Heart left ventricle (tissue), 13 donors: ENCODE measurements around the gene WWOX.

Experiments
- POLR2A ChIP-seq, 2 donors: fragments of 450-650 bp; IDR thresholded peaks; one replicate each; pipeline ENCODE4 v1.6.1; 2017; ENCODE audit warnings: antibody characterized with exemption in 2 of 2, mild to moderate bottlenecking in 2 of 2, moderate library complexity in 2 of 2
- TF ChIP-seq, protein P1 (sequence below), 12 donors: fragments of 200-600 bp; sonication (generic) in 4 of 12; IDR thresholded peaks; one replicate each; pipeline versions ENCODE4 v1.5.0 to v1.8.0; 2018 to 2022; ENCODE audit warnings: antibody characterized with exemption in 12 of 12, mild to moderate bottlenecking in 5 of 12
- donor health status: ischemic (EF 13 %, LVEDD 7.1; RV severe dilation, severe dysfunction).
- donor health status: DM: no; HTN: yes; CAD: no.
- donor health status: DM: no; HTN: no; CAD: no.
- donor health status: ischemic (EF 25% LVEDD 6.9; RV normal size, moderate dysfunction).
- donor health status: ischemic (EF 25% LVEDD 5.7; RV mildly dilated, moderate dysfunction).
- donor health status: ischemic (EF 35%, LVEDD 5.7; RV mildly dilated, moderate dysfunction).
- donor health status: nonischemic (EF 11% LVEDD 7.7; RV severe dilation, severe dysfunction).
- donor health status: DM: yes; HTN: yes; CAD: no.
- donor health status: PGD.
- donor health status: ischemic (EF 29% LVEDD 5.4; RV normal size, mild dysfunction).
- donor health status: nonischemic (EF 23%, LVEDD 6.1; RV moderate dilation, normal function).

DNA sequence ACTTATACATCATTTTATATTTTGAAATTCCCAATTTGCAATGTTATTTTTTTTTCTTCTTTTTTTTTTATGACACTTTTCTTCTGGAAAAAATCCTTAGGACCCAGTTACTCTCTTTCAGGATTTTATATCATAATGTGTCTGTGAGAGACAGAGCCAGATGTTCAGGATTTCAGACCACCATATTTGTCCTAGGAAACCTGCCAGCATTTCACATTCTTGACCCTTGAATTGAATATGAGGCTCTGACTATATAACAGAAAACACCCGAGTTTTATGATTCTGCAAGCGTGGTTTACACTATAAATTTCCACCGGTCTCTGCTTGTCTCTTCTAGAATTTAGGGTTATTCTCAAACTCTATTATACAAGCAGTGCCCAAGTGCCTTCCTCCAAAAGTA is 621.0 kb downstream of the WWOX start:
- TF ChIP-seq, protein P1, sequence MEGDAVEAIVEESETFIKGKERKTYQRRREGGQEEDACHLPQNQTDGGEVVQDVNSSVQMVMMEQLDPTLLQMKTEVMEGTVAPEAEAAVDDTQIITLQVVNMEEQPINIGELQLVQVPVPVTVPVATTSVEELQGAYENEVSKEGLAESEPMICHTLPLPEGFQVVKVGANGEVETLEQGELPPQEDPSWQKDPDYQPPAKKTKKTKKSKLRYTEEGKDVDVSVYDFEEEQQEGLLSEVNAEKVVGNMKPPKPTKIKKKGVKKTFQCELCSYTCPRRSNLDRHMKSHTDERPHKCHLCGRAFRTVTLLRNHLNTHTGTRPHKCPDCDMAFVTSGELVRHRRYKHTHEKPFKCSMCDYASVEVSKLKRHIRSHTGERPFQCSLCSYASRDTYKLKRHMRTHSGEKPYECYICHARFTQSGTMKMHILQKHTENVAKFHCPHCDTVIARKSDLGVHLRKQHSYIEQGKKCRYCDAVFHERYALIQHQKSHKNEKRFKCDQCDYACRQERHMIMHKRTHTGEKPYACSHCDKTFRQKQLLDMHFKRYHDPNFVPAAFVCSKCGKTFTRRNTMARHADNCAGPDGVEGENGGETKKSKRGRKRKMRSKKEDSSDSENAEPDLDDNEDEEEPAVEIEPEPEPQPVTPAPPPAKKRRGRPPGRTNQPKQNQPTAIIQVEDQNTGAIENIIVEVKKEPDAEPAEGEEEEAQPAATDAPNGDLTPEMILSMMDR (IDR thresholded peaks at IDR 0.05), result no peak
- TF ChIP-seq POLR2A (IDR thresholded peaks at IDR 0.05), result no peak
